HEK293T (cell line): ENCODE measurements around the gene MIX23.

Experiments
- BHLHE40 ChIP-seq: fragments of 450-650 bp; IDR thresholded peaks from 2 replicates; pipeline ENCODE4 v1.6.1; 2016; ENCODE audit warnings: mild to moderate bottlenecking, moderate library complexity, borderline replicate concordance
- CTBP1 ChIP-seq: fragments of 450-650 bp; IDR thresholded peaks from 2 replicates; pipeline ENCODE4 v1.6.1; 2016; ENCODE audit warnings: borderline replicate concordance
- ELF4 ChIP-seq: fragments of 450-650 bp; IDR thresholded peaks from 2 replicates; pipeline ENCODE4 v1.6.1; 2017; ENCODE audit warnings: antibody characterized with exemption
- FOXA1 ChIP-seq: fragments of 450-650 bp; IDR thresholded peaks from 2 replicates; pipeline ENCODE4 v1.6.1; 2016; ENCODE audit warnings: mild to moderate bottlenecking
- FOXK2 ChIP-seq: fragments of 450-650 bp; IDR thresholded peaks from 2 replicates; pipeline ENCODE4 v1.6.1; 2016; ENCODE audit warnings: mild to moderate bottlenecking
- FOXM1 ChIP-seq: fragments of 450-650 bp; IDR thresholded peaks from 2 replicates; pipeline ENCODE4 v1.6.1; 2017; ENCODE audit warnings: mild to moderate bottlenecking, borderline replicate concordance
- HDGF ChIP-seq: fragments of 450-650 bp; IDR thresholded peaks from 2 replicates; pipeline ENCODE4 v1.6.1; 2017; ENCODE audit warnings: antibody characterized with exemption, borderline replicate concordance
- LEF1 ChIP-seq: fragments of 450-650 bp; IDR thresholded peaks from 2 replicates; pipeline ENCODE4 v1.6.1; 2017; ENCODE audit warnings: mild to moderate bottlenecking, borderline replicate concordance
- NFRKB ChIP-seq: fragments of 450-650 bp; IDR thresholded peaks from 2 replicates; pipeline ENCODE4 v1.6.1; 2016; ENCODE audit warnings: mild to moderate bottlenecking, moderate library complexity
- SP1 ChIP-seq: fragments of 450-650 bp; IDR thresholded peaks from 2 replicates; pipeline ENCODE4 v1.6.1; 2017
- SUZ12 ChIP-seq: fragments of 450-650 bp; IDR thresholded peaks from 2 replicates; pipeline ENCODE4 v1.6.1; 2016; ENCODE audit warnings: mild to moderate bottlenecking

DNA sequence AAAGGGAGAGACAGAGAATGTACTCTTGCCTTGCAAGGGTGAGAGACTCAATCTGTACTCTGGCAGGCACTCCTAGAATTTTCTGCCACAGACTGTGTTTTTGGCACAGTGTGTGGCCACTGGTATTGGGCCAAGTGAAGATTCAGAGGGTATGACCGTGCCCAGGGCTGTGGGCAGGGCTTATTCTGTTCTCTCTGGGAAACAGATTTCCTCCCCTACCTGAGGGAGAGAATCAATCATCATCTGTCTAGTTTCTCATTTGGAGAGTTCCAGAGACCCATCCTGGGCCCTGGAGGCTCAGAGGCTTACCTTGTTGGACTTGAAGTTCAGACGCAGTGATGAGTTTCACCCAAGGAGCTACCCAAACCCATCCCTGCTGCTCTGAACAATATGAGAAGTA, 29.8 kb downstream of the MIX23 start:
- TF ChIP-seq SUZ12 (no peak), HDGF (no peak), FOXK2 (no peak), BHLHE40 (no peak), ELF4 (no peak), CTBP1 (no peak), SP1 (no peak), FOXM1 (no peak), FOXA1 (no peak), LEF1 (no peak), NFRKB (no peak)
